ENCODE data around the gene LRRC4C.

GRCh38 chr11:40841231-40841630 is 618.2 kb downstream of the LRRC4C start:
- TF ChIP-seq CTCF (IDR thresholded peaks at IDR 0.05) (no peak), ZFX (IDR thresholded peaks at IDR 0.05; ENCODE audit: borderline replicate concordance) (no peak)

Data from 22Rv1 (cell line).